Activated B cell treated with CpG ODN at 0.5 μM for 24 hours (primary cell): ENCODE results near the gene CAPSL. TPM values are rescaled to one million over a fixed set of nuclear protein-coding genes. Genes with fewer than 3 reads are reported as not detected.

Experiments
- ATAC-seq: fragments of 200-7000 bp; cut with Tn5 transposase; one replicate; pipeline ENCODE4 v1.10.0; 2021; ENCODE audit warnings: low read depth, mild to moderate bottlenecking, moderate library complexity
- CTCF ChIA-PET: fragments of 350-600 bp; sonication (Branson Sonifier 250); formaldehyde crosslinking; loops from one replicate; lab custom pipeline; 2021; ENCODE audit warnings: antibody characterized with exemption; lab: Charles Lee
- POLR2A ChIA-PET: fragments of 350-600 bp; sonication (Branson Sonifier 250); formaldehyde crosslinking; loops from one replicate; lab custom pipeline; 2021; ENCODE audit warnings: antibody characterized with exemption; lab: Charles Lee
- DNase-seq: peaks from one replicate; pipeline ENCODE4 v3.0.0; 2022
- H3K27ac Mint-ChIP-seq: one replicate; pipeline ENCODE4 v1.8.0; 2020; ENCODE audit warnings: mixed read lengths
- H3K27me3 Mint-ChIP-seq: one replicate; pipeline ENCODE4 v1.8.0; 2021; ENCODE audit warnings: mixed read lengths
- H3K36me3 Mint-ChIP-seq: one replicate; pipeline ENCODE4 v1.8.0; 2021; ENCODE audit warnings: low read depth, mixed read lengths
- H3K4me1 Mint-ChIP-seq: one replicate; pipeline ENCODE4 v1.8.0; 2021; ENCODE audit warnings: mixed read lengths
- H3K4me3 Mint-ChIP-seq: one replicate; pipeline ENCODE4 v1.8.0; 2020; ENCODE audit warnings: mild to moderate bottlenecking, mixed read lengths
- H3K9me3 Mint-ChIP-seq: one replicate; pipeline ENCODE4 v1.8.0; 2020; ENCODE audit warnings: mixed read lengths
- intact Hi-C: fragments of 100-400 bp; cut with micrococcal nuclease; formaldehyde crosslinking; loops from one replicate; pipeline ENCODE4 v1.15.1; 2024
- total RNA-seq: library from RNA; stranded (reverse); gene quantifications from 2 replicates; pipeline ENCODE4 v1.2.3, GENCODE V29; 2022
- TF ChIP-seq, protein P1 (sequence below): fragments of 200-600 bp; IDR thresholded peaks from one replicate; pipeline ENCODE4 v1.8.0; 2022; ENCODE audit warnings: antibody characterized with exemption, mild to moderate bottlenecking

CAPSL gene
- total RNA-seq, 1 donor from 2014 or later = not detected

GRCh38 chr5:35971186-35971877 lies 32.9 kb upstream of the CAPSL start:
- H3K27me3 Mint-ChIP-seq = no peaks in the 10 kb centered on the region
- no peak for ATAC-seq
- peaks cover 2% of the 10 kb centered on the region for H3K9me3 Mint-ChIP-seq
- H3K4me3 Mint-ChIP-seq = no peak overlapping the region
- intact Hi-C loops = no loop called here
- H3K27ac Mint-ChIP-seq = no peak overlapping the region
- H3K36me3 Mint-ChIP-seq = no peaks in the 10 kb centered on the region
- CTCF ChIA-PET = no interaction called here
- TF ChIP-seq, protein P1, sequence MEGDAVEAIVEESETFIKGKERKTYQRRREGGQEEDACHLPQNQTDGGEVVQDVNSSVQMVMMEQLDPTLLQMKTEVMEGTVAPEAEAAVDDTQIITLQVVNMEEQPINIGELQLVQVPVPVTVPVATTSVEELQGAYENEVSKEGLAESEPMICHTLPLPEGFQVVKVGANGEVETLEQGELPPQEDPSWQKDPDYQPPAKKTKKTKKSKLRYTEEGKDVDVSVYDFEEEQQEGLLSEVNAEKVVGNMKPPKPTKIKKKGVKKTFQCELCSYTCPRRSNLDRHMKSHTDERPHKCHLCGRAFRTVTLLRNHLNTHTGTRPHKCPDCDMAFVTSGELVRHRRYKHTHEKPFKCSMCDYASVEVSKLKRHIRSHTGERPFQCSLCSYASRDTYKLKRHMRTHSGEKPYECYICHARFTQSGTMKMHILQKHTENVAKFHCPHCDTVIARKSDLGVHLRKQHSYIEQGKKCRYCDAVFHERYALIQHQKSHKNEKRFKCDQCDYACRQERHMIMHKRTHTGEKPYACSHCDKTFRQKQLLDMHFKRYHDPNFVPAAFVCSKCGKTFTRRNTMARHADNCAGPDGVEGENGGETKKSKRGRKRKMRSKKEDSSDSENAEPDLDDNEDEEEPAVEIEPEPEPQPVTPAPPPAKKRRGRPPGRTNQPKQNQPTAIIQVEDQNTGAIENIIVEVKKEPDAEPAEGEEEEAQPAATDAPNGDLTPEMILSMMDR = no peak
- H3K4me1 Mint-ChIP-seq = no peaks in the 10 kb centered on the region
- POLR2A ChIA-PET = no interaction called here
- no peak for DNase-seq

GRCh38 chr5:35963381-35963843 lies 25.0 kb upstream of the CAPSL start:
- H3K36me3 Mint-ChIP-seq = no peaks in the 10 kb centered on the region
- POLR2A ChIA-PET = no interaction called here
- H3K27me3 Mint-ChIP-seq = peaks cover 7% of the 10 kb centered on the region
- H3K4me1 Mint-ChIP-seq = no peaks in the 10 kb centered on the region
- intact Hi-C loops = no loop called here
- TF ChIP-seq, protein P1 = no peak
- CTCF ChIA-PET = no interaction called here
- no peak for DNase-seq
- no peak overlapping the region for H3K27ac Mint-ChIP-seq
- H3K4me3 Mint-ChIP-seq = no peak overlapping the region
- ATAC-seq = no peak
- no peaks in the 10 kb centered on the region for H3K9me3 Mint-ChIP-seq

GRCh38 chr5:35960328-35960727 lies 21.9 kb upstream of the CAPSL start:
- DNase-seq (no peak), ATAC-seq (no peak)
- POLR2A ChIA-PET = no interaction called here
- Mint-ChIP-seq H3K27me3 (peaks cover 7% of the 10 kb centered on the region), H3K36me3 (no peaks in the 10 kb centered on the region), H3K4me1 (no peaks in the 10 kb centered on the region), H3K9me3 (peaks cover 9% of the 10 kb centered on the region), H3K4me3 (no peak overlapping the region), H3K27ac (no peak overlapping the region)
- CTCF ChIA-PET = no interaction called here
- intact Hi-C loops = no loop called here
- TF ChIP-seq, protein P1 = no peak

DNA sequence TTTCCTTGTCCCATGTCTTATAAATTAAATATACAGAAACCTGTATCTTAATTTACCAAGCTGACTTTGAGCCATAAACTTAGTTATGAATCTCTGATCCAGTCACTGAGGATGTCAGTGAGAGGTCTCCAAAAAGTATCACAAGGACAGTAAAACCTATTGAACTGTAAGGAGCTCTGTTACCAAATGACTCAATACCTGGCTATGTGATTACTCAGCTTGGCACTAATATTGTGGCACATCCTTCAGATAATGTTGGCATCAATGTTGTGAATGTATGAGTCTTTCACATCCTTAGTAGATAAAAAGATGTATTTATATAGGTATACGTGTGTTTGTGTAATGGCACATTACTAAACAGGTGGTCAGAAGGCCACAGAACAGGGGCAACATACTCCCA lies 18.0 kb upstream of the CAPSL start:
- no peaks in the 10 kb centered on the region for H3K36me3 Mint-ChIP-seq
- POLR2A ChIA-PET = no interaction called here

DNA sequence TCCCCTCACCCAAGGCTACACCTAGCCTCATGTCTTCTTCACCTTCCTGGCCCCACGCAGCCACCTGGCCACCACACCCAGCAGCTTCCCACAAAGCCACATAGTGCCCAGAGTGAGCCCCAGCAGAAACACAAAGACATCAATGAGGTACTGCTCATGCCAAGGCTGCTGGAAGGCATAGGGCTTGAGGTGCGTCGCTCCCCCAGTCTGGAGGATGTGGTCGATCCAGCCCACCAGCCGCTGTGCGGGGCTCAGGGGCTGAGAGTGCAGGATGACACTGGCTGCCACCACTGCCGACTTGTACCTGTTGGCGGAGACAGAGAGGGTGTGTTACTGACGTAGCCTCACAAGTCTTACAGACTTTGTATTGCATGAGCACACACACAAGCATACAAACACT lies 15.8 kb upstream of the CAPSL start:
- H3K4me1 Mint-ChIP-seq = no peaks in the 10 kb centered on the region
- TF ChIP-seq, protein P1 = no peak
- no peak overlapping the region for H3K4me3 Mint-ChIP-seq
- intact Hi-C loops = no loop called here
- peaks cover 9% of the 10 kb centered on the region for H3K9me3 Mint-ChIP-seq
- ChIA-PET POLR2A (no interaction called here), CTCF (no interaction called here)
- no peaks in the 10 kb centered on the region for H3K36me3 Mint-ChIP-seq
- no peak for DNase-seq
- no peak overlapping the region for H3K27ac Mint-ChIP-seq
- ATAC-seq = no peak
- H3K27me3 Mint-ChIP-seq = no peaks in the 10 kb centered on the region

More for the DNA sequence above, 18.0 kb upstream of the CAPSL start:
- DNase-seq (no peak), ATAC-seq (no peak)
- Mint-ChIP-seq H3K27me3 (peaks cover 3% of the 10 kb centered on the region), H3K4me3 (no peak overlapping the region), H3K4me1 (no peaks in the 10 kb centered on the region), H3K9me3 (peaks cover 9% of the 10 kb centered on the region), H3K27ac (no peak overlapping the region)
- CTCF ChIA-PET = no interaction called here
- intact Hi-C loops = no loop called here
- TF ChIP-seq, protein P1 = no peak
